Ishikawa (cell line): ENCODE results near the gene PIP4K2C.

Experiments
- CEBPB ChIP-seq: IDR thresholded peaks from 2 replicates; pipeline ENCODE4 v1.6.1; 2012
- CREB1 ChIP-seq: IDR thresholded peaks from 2 replicates; pipeline ENCODE4 v1.6.1; 2012; ENCODE audit warnings: low read depth
- EGR1 ChIP-seq: IDR thresholded peaks from 2 replicates; pipeline ENCODE4 v1.6.1; 2012
- EP300 ChIP-seq: IDR thresholded peaks from 2 replicates; pipeline ENCODE4 v1.6.1; 2012; ENCODE audit warnings: borderline replicate concordance
- FOXM1 ChIP-seq: IDR thresholded peaks from 2 replicates; pipeline ENCODE4 v1.6.1; 2012; ENCODE audit warnings: low read depth, borderline replicate concordance
- MAX ChIP-seq: IDR thresholded peaks from 2 replicates; pipeline ENCODE4 v1.6.1; 2012
- NFIC ChIP-seq: IDR thresholded peaks from 2 replicates; pipeline ENCODE4 v1.6.1; 2012
- RAD21 ChIP-seq: IDR thresholded peaks from 2 replicates; pipeline ENCODE4 v1.6.1; 2012; ENCODE audit warnings: low read depth
- REST ChIP-seq: IDR thresholded peaks from 2 replicates; pipeline ENCODE4 v1.6.1; 2012; ENCODE audit warnings: low read depth, mild to moderate bottlenecking
- TAF1 ChIP-seq: IDR thresholded peaks from 2 replicates; pipeline ENCODE4 v1.6.1; 2012; ENCODE audit warnings: low read depth, mild to moderate bottlenecking
- TCF12 ChIP-seq: IDR thresholded peaks from 2 replicates; pipeline ENCODE4 v1.6.1; 2012; ENCODE audit warnings: low read depth
- TEAD4 ChIP-seq: IDR thresholded peaks from 2 replicates; pipeline ENCODE4 v1.6.1; 2012
- USF1 ChIP-seq: IDR thresholded peaks from 2 replicates; pipeline ENCODE4 v1.6.1; 2012
- YY1 ChIP-seq: IDR thresholded peaks from 2 replicates; pipeline ENCODE4 v1.6.1; 2012; ENCODE audit warnings: low read depth
- ZBTB7A ChIP-seq: IDR thresholded peaks from 2 replicates; pipeline ENCODE4 v1.6.1; 2012; ENCODE audit warnings: low read depth

Gene PIP4K2C

GRCh38 chr12:57628280-57629191 lies 37.5 kb downstream of the PIP4K2C start:
- TF ChIP-seq FOXM1: no peak
- no peak for TF ChIP-seq TEAD4
- TF ChIP-seq NFIC: no peak
- no peak for TF ChIP-seq USF1

- TF ChIP-seq USF1 (no peak), EP300 (no peak), NFIC (no peak), MAX (no peak), CEBPB (no peak)
Observed at GRCh38 chr12:57629897-57630471, 39.0 kb downstream of the PIP4K2C start.

GRCh38 chr12:57630891-57631433 lies 40.0 kb downstream of the PIP4K2C start:
- no peak for TF ChIP-seq NFIC
- no peak for TF ChIP-seq EGR1
- no peak for TF ChIP-seq MAX
- no peak for TF ChIP-seq EP300
- TF ChIP-seq CEBPB: no peak
- TF ChIP-seq ZBTB7A: no peak
- no peak for TF ChIP-seq TCF12

GRCh38 chr12:57631566-57632072 lies 40.6 kb downstream of the PIP4K2C start:
- TF ChIP-seq TCF12 (no peak), EP300 (no peak), EGR1 (no peak), MAX (no peak), REST (no peak), CREB1 (no peak), TAF1 (no peak), YY1 (no peak), USF1 (no peak), RAD21 (no peak), CEBPB (no peak), TEAD4 (no peak), ZBTB7A (no peak), NFIC (no peak), FOXM1 (no peak)

- no peak for TF ChIP-seq YY1
- no peak for TF ChIP-seq NFIC
- TF ChIP-seq RAD21: no peak
- TF ChIP-seq ZBTB7A: peak; percentile 84; the same call in 1 of the 2 replicates
Observed at GRCh38 chr12:57632073-57632957, 41.3 kb downstream of the PIP4K2C start.

GRCh38 chr12:57632958-57633840 lies 42.2 kb downstream of the PIP4K2C start, which contains the start of gene B4GALNT1:
TSS of gene B4GALNT1 (minus strand) at chr12:57633201. CDS start at chr12:57632132, 1,069 bp downstream.
- TF ChIP-seq TEAD4 (peak; percentile 83), FOXM1 (no peak), NFIC (no peak), USF1 (no peak), EGR1 (peak; percentile 77; the same call in 1 of the 2 replicates), TCF12 (peak; percentile 18; the same call in 1 of the 2 replicates), ZBTB7A (peak; percentile 62; the same call in 1 of the 2 replicates), MAX (peak; percentile 90), CREB1 (no peak), TAF1 (no peak), CEBPB (no peak), YY1 (no peak), RAD21 (peak; percentile 68), REST (no peak), EP300 (no peak)
